ENCODE results near the gene THSD4. TPM values are rescaled to one million over a fixed set of nuclear protein-coding genes. Genes with fewer than 3 reads are reported as not detected.

THSD4 gene
- total RNA-seq, 1 experiment from 2014 or later = 29.0 TPM

GRCh38 chr15:71747128-71748083 lies 632.1 kb downstream of the THSD4 start:
- peak; percentile 97 for DNase-seq
- no peaks in the 10 kb centered on the region for H3K9me3 ChIP-seq (ENCODE audit: low read length)
- intact Hi-C loops (cut with micrococcal nuclease) = loop anchor here (1.0 to 2.0 kb wide), 4 partner anchors 43 to 453 kb away; no protein-coding TSS in a partner anchor
- H4K20me1 ChIP-seq (ENCODE audit: low read length) = no peaks in the 10 kb centered on the region
- H3K36me3 ChIP-seq (ENCODE audit: low read depth, low read length) = peaks cover 3% of the 10 kb centered on the region; the same call in 1 of the 2 replicates
- no peaks in the 10 kb centered on the region for H3K27me3 ChIP-seq (ENCODE audit: low read length)
- TF ChIP-seq EZH2phosphoT487 (IDR thresholded peaks at IDR 0.05; ENCODE audit: borderline replicate concordance, low read length) = no peak
- no peak for TF ChIP-seq EZH2 (IDR thresholded peaks at IDR 0.05; ENCODE audit: low read length, unreplicated experiment)
- TF ChIP-seq CTCF (conservative IDR thresholded peaks at IDR 0.05; ENCODE audit: low read depth, low read length) = no peak; the same call in 1 of the 2 replicates
- ChIA-PET POLR2A (ENCODE audit: unreplicated experiment) (no interaction called here), CTCF (no interaction called here)
- BruUV-seq (replicated peaks) = TSS peak; percentile 51
- H3F3A ChIP-seq (ENCODE audit: low read length, unreplicated experiment) = peaks cover 13% of the 10 kb centered on the region
- ATAC-seq = peak; percentile 58
- H3K4me3 ChIP-seq (ENCODE audit: low read length) = peak overlapping the region; percentile 53
- H3K79me2 ChIP-seq (ENCODE audit: low read length) = no peaks in the 10 kb centered on the region
- peak overlapping the region; percentile 99 for H3K27ac ChIP-seq (ENCODE audit: low read length)
- H3K9ac ChIP-seq (ENCODE audit: low read length) = peak overlapping the region; percentile 96
- no peaks in the 10 kb centered on the region for H3K9me2 ChIP-seq (replicated peaks; ENCODE audit: low read length)
- H3K4me1 ChIP-seq (ENCODE audit: insufficient read depth, low read length) = peaks cover 63% of the 10 kb centered on the region
- no peak overlapping the region for H2AFZ ChIP-seq (ENCODE audit: low read length)
- peak overlapping the region; percentile 82 for H3K4me2 ChIP-seq (ENCODE audit: low read length)

GRCh38 chr15:71748293-71748718 lies 633.0 kb downstream of the THSD4 start:
- Histone ChIP-seq H3K9ac (ENCODE audit: low read length) (peak overlapping the region; percentile 96), H3K9me2 (replicated peaks; ENCODE audit: low read length) (no peaks in the 10 kb centered on the region), H3K9me3 (ENCODE audit: low read length) (no peaks in the 10 kb centered on the region), H4K20me1 (ENCODE audit: low read length) (no peaks in the 10 kb centered on the region), H3K4me1 (ENCODE audit: insufficient read depth, low read length) (peaks cover 70% of the 10 kb centered on the region), H3K4me3 (ENCODE audit: low read length) (peak overlapping the region; percentile 52), H3K4me2 (ENCODE audit: low read length) (peak overlapping the region; percentile 82), H3K36me3 (ENCODE audit: low read depth, low read length) (peaks cover 3% of the 10 kb centered on the region; the same call in 1 of the 2 replicates), H3F3A (ENCODE audit: low read length, unreplicated experiment) (peaks cover 18% of the 10 kb centered on the region), H3K27me3 (ENCODE audit: low read length) (no peaks in the 10 kb centered on the region), H3K79me2 (ENCODE audit: low read length) (no peaks in the 10 kb centered on the region), H3K27ac (ENCODE audit: low read length) (peak overlapping the region; percentile 99), H2AFZ (ENCODE audit: low read length) (no peak overlapping the region)
- ChIA-PET POLR2A (ENCODE audit: unreplicated experiment) (no interaction called here), CTCF (interaction anchor here (0.6 to 0.8 kb wide), 2 partner anchors 408 to 773 kb away, joined by 3 to 9 read pairs; no protein-coding TSS in a partner anchor)
- peak; percentile 95 for DNase-seq
- peak; percentile 14 for ATAC-seq
- no TSS peak for BruUV-seq (replicated peaks)
- intact Hi-C loops (cut with micrococcal nuclease) = no loop called here
- no peak for TF ChIP-seq EZH2phosphoT487 (IDR thresholded peaks at IDR 0.05; ENCODE audit: borderline replicate concordance, low read length)
- no peak for TF ChIP-seq EZH2 (IDR thresholded peaks at IDR 0.05; ENCODE audit: low read length, unreplicated experiment)
- no peak for TF ChIP-seq CTCF (conservative IDR thresholded peaks at IDR 0.05; ENCODE audit: low read depth, low read length)
